Fibroblast of the aortic adventitia (primary cell): Measurements from ENCODE around the gene NKD1. TPM values are rescaled to one million over a fixed set of nuclear protein-coding genes. Genes with fewer than 3 reads are reported as not detected.

ENCODE experiments used
- DNase-seq: peaks from one replicate; pipeline ENCODE4 v3.0.0-alpha.2; 2010; ENCODE audit warnings: low read depth
- H3K4me3 ChIP-seq: 2 replicates; pipeline ENCODE4 v1.5.1; 2011; ENCODE audit warnings: low read depth, mild to moderate bottlenecking, control low read depth, low read length, moderate library complexity
- CTCF ChIP-seq: IDR thresholded peaks from 2 replicates; pipeline ENCODE4 v1.5.1; 2011; ENCODE audit warnings: mild to moderate bottlenecking, low read length, control low read depth, inconsistent platforms; ENCODE audit not compliant: insufficient read depth
- total RNA-seq: library from RNA; depleted of rRNA; stranded (reverse); fragments of >200 nt; gene quantifications from 2 replicates; pipeline ENCODE4 v1.2.3, GENCODE V29; 2012; ENCODE audit warnings: low replicate concordance

The NKD1 gene
- total RNA-seq, 1 donor: 0.09 TPM

- no peak overlapping the region for H3K4me3 ChIP-seq
- no peak for DNase-seq
- TF ChIP-seq CTCF: no peak
Observed at GRCh38 chr16:50562657-50563056, 14.5 kb downstream of the NKD1 start.

GRCh38 chr16:50563989-50564388 lies 15.8 kb downstream of the NKD1 start:
- no peak for TF ChIP-seq CTCF
- no peak overlapping the region for H3K4me3 ChIP-seq
- DNase-seq: no peak

GRCh38 chr16:50565428-50565827 lies 17.2 kb downstream of the NKD1 start:
- DNase-seq: no peak
- no peak for TF ChIP-seq CTCF
- no peak overlapping the region for H3K4me3 ChIP-seq

GRCh38 chr16:50566014-50566962 lies 18.1 kb downstream of the NKD1 start:
- no peak overlapping the region for H3K4me3 ChIP-seq
- no peak for TF ChIP-seq CTCF
- no peak for DNase-seq

GRCh38 chr16:50567651-50568050 lies 19.5 kb downstream of the NKD1 start:
- H3K4me3 ChIP-seq: no peak overlapping the region
- no peak for DNase-seq
- TF ChIP-seq CTCF: no peak

- H3K4me3 ChIP-seq: no peak overlapping the region
- no peak for TF ChIP-seq CTCF
- DNase-seq: no peak
Observed at GRCh38 chr16:50568187-50568815, 20.1 kb downstream of the NKD1 start.
